Effector memory CD4-positive, alpha-beta T cell (primary cell): ENCODE data around the gene AMFR.

Experiments
- DNase-seq, 3 donors: peaks; one replicate each; pipeline ENCODE4 v3.0.0-alpha.2; 2020
- H3K27ac ChIP-seq: 2 replicates; pipeline ENCODE4 v1.7.0; 2013; ENCODE audit warnings: mild to moderate bottlenecking, low read length, moderate library complexity; ENCODE audit not compliant: insufficient read depth, poor library complexity, severe bottlenecking
- H3K27me3 ChIP-seq: replicated peaks from 2 replicates; pipeline ENCODE4 v1.7.0; 2013; ENCODE audit warnings: mild to moderate bottlenecking, low read length; ENCODE audit not compliant: insufficient read depth, control insufficient read depth, poor library complexity, severe bottlenecking
- H3K36me3 ChIP-seq: 2 replicates; pipeline ENCODE4 v1.7.0; 2013; ENCODE audit warnings: mild to moderate bottlenecking, low read length, moderate library complexity; ENCODE audit not compliant: control insufficient read depth, insufficient read depth
- H3K4me1 ChIP-seq: 2 replicates; pipeline ENCODE4 v1.7.0; 2013; ENCODE audit warnings: low read length, mild to moderate bottlenecking; ENCODE audit not compliant: control insufficient read depth, insufficient read depth, poor library complexity, severe bottlenecking
- H3K4me3 ChIP-seq: 2 replicates; pipeline ENCODE4 v1.7.0; 2013; ENCODE audit warnings: low read length, low read depth, mild to moderate bottlenecking; ENCODE audit not compliant: insufficient read depth, poor library complexity, severe bottlenecking
- H3K9me3 ChIP-seq: 2 replicates; pipeline ENCODE4 v1.7.0; 2013; ENCODE audit warnings: mild to moderate bottlenecking, low read length, moderate library complexity; ENCODE audit not compliant: control insufficient read depth

AMFR gene

DNA sequence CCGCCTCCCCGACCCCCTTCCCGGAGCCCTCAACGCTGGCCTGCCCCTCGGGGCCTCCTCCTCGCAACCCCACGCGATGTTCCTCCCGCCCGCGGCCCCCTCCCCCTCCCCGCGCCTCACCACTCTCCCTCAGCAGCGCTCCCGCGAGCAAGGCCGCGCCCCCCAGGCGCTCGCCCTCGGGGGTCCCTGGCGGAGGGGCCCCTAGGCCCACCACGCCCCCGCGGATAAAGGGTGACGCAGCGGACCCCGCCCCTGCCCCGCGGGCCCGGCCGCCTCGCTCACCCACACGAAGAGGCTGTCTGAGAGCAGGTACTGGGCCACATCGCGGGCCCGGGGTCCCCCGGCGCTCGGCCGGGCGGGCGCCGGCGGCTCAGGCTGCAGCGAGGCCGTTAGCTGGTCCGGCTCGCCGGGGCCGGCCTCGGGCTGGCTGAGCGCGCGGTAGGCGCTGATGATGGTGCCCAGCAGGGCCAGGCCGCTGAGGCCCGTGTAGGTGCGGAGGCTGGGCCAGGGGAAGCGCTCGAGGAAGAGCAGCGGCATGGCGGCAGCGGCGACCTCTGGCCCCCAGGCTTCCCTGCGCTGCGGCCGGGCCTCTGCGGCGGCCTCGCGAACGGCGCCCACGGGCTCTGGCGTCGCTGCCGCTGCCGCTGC lies 430 bp downstream of the AMFR start:
- H3K36me3 ChIP-seq: no peaks in the 10 kb centered on the region
- peaks cover 4% of the 10 kb centered on the region for H3K4me1 ChIP-seq
- H3K4me3 ChIP-seq: peak overlapping the region; percentile 67
- no peaks in the 10 kb centered on the region for H3K27me3 ChIP-seq
- peak overlapping the region; percentile 65 for H3K27ac ChIP-seq
- DNase-seq: peak; percentile 2 to 24 (median 21)
- H3K9me3 ChIP-seq: no peaks in the 10 kb centered on the region

DNA sequence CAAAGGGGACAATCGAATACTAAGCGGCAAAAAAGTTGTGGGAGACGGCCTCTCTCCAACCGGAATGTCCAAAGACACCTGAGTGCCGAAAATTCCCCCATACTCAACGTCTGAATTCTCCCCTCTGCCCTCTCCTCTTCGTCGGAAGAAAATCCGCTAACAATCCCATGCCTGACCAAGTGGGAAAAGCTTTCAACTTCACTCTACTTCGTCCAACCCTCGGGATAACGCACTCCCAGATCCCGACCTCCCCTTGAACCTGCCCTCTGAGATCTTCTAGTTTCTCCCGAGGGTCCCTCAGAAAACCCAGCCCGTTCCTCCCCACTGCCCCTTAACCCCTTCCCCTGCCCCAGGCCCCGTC lies 961 bp downstream of the AMFR start:
- Histone ChIP-seq H3K4me3 (peak overlapping the region; percentile 67), H3K9me3 (no peaks in the 10 kb centered on the region), H3K27ac (peak overlapping the region; percentile 65), H3K36me3 (no peaks in the 10 kb centered on the region), H3K27me3 (no peaks in the 10 kb centered on the region), H3K4me1 (peaks cover 4% of the 10 kb centered on the region)
- DNase-seq: no peak

DNA sequence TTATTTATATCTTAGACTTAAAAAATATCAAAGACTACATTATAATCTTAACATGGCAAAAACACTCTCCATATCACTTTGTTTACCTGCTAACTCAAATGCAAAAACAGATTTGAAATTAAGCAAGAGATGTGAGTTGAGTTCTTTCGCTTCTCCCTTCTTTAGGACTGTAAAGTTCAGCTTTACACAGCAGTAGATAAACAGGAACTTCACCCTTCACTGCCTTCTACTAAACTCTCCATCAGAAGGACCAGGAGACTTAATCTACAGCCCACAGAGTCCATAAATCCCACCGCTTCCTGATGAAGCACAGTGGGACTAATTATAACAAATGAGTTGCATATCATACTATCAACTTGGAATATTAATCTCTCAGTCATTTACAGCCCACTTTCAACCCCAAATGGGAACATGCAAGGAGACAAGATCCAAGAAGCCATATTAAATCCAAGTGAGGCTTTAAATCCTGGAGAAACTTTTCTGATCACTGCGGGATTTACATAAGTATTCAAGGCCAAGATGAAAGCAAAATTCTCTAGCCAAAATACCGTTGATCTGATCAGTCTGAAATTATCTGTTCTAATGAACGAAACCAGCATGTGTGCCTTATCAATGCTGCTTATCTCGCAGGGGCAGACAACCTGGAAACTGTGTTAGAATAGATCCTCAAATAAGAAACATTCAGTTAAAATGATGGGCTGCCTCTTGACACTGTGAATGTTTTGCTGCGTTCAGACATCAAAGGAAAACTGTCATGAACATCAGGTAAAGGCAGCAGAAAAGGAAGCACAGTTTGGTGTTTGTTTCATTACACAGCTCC lies 1.6 kb downstream of the AMFR start:
- H3K36me3 ChIP-seq: no peaks in the 10 kb centered on the region
- no peaks in the 10 kb centered on the region for H3K9me3 ChIP-seq
- H3K27ac ChIP-seq: peak overlapping the region; percentile 65
- H3K4me1 ChIP-seq: peaks cover 4% of the 10 kb centered on the region
- H3K27me3 ChIP-seq: no peaks in the 10 kb centered on the region
- DNase-seq: no peak
- peak overlapping the region; percentile 67 for H3K4me3 ChIP-seq

DNA sequence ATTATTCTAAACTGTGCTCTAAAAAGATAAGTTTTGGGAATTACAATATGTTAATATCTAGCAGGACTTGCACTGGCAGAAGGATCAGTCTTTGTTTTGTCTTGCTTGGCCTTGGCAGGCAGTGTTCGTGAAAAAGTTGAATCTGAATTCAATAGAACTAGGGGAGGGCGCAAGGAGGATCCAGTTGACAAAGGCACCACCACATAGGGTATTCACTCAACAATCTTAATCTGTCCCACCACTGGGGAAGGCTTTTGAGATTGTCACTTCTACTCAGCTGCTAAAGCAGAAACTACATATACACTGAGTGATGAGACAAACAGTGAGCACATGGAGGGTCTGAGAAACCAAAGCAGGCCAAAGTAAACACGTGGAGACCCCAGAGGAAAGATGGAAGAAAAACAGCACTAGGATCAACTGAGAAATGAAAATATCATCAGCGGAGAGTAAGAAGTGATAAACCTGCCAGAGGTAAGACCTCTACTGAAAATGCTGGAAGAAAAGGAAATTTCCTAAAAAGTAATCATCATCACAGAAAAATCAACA lies 2.4 kb downstream of the AMFR start:
- Histone ChIP-seq H3K27me3 (no peaks in the 10 kb centered on the region), H3K4me1 (peaks cover 4% of the 10 kb centered on the region), H3K36me3 (no peaks in the 10 kb centered on the region), H3K9me3 (no peaks in the 10 kb centered on the region), H3K27ac (no peak overlapping the region), H3K4me3 (no peak overlapping the region)
- DNase-seq: no peak

DNA sequence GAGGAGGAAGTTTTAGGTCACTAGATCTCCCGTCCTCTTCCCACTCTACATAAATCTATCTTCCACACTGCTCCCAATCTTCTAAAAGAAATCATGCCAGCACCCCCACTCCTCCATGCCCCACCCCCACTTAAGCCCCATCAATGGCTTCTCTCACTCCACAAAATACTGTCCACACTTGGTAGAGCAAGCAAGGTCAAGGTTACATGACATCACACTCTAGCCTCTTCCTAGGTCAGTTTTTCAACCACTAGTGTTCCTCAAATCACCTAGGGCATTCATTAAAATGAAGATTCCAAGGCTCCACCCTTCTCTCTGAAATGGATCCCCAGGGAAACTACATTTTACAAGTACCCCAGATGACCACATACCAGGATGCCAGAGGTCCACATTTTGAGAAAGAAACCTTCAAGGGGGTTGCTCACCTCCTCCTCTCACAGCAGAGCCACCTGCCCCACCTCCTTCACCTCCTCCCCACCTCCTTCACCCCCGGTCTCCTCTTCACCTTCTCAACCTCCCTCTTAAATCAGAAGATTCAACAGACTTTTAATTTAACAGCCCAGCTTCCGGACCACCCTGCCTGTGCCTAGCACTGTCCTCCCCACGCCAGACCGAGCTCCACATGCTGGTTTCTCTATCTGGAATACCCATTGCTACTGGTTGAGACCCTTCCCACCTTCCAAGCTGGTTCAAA lies 3.2 kb downstream of the AMFR start:
- Histone ChIP-seq H3K27me3 (no peaks in the 10 kb centered on the region), H3K4me3 (no peak overlapping the region), H3K36me3 (no peaks in the 10 kb centered on the region), H3K4me1 (peaks cover 4% of the 10 kb centered on the region), H3K27ac (no peak overlapping the region), H3K9me3 (no peaks in the 10 kb centered on the region)
- DNase-seq: no peak

DNA sequence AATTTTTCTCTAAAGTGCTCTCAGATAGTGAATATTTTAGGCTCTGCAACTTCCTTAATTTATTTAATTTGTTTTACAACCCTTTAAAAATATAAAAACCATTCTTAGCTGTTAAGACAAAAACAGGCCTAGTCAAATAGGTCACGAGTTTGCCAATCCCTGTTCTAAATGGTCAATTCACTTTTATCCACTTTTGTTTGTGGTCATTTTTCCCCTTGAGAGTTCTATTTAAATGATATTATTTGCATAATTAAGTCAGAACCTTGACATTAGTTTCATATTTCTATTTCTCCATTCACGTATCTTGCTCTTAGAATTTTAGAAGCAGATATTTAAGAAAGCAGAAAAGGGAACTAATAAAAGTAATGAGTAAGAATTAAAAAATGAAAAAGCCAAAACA lies 4.0 kb downstream of the AMFR start:
- peaks cover 4% of the 10 kb centered on the region for H3K4me1 ChIP-seq
- H3K36me3 ChIP-seq: no peaks in the 10 kb centered on the region
- H3K27me3 ChIP-seq: no peaks in the 10 kb centered on the region
- no peaks in the 10 kb centered on the region for H3K9me3 ChIP-seq
- H3K4me3 ChIP-seq: no peak overlapping the region
- DNase-seq: no peak
- H3K27ac ChIP-seq: no peak overlapping the region

DNA sequence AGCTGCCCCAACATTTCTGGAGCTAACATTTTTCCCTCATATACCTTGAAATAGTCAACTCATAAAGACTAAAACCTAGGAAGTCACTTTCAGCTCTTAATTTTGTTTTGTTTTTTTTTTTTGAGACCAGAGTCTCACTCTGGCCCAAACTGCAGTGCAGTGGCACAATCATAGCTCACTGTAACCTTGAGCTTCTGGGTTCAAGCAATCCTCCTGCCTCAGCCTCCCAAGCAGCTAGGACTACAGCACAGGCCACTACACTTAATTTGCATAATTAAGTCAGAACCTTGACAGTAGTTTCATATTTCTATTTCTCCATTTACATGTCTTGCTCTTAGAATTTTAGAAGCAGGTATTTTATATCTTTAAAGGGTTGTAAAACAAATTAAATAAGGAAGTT lies 4.7 kb downstream of the AMFR start:
- Histone ChIP-seq H3K4me1 (peaks cover 4% of the 10 kb centered on the region), H3K27me3 (no peaks in the 10 kb centered on the region), H3K27ac (no peak overlapping the region), H3K9me3 (no peaks in the 10 kb centered on the region), H3K36me3 (no peaks in the 10 kb centered on the region), H3K4me3 (no peak overlapping the region)
- no peak for DNase-seq

DNA sequence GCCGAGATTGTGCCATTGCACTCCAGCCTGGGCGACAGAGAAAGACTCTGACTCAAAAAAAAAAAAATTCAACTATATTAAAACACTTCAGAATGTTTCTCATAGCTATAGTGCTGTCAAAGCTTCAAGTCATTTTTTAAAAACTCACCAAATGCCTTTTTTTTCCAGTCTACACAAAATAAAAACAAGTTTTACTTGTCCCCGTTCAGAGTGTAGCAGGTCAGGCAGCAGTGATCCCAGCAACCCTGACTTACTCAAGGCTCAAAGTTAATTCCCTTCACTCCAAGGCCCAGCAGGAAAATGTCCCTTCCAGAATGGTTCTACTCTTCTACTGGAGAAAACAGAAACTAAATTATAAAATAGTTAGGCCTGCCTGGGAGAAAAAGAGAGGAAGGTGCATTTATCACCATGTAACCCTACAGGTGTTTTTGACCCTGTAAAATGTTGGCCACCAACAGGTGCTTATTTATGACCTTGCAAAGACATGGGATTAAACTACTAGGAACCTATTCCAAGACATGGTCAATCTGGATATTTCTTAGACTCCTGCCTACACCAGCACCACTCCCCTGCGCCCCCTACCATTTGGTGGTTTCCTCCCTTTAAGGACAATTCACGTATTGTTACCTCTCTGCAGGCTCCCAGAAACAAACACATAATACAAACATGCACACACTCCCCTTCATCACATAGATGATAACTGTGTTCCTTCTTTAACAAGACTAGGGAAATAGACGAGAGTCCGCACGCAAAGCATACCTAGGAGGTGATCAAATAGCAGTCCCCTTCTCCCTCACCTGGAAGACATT lies 5.4 kb downstream of the AMFR start:
- H3K27me3 ChIP-seq: no peaks in the 10 kb centered on the region
- H3K36me3 ChIP-seq: no peaks in the 10 kb centered on the region
- H3K4me3 ChIP-seq: no peak overlapping the region
- no peak overlapping the region for H3K27ac ChIP-seq
- H3K9me3 ChIP-seq: no peaks in the 10 kb centered on the region
- DNase-seq: no peak
- peaks cover 4% of the 10 kb centered on the region for H3K4me1 ChIP-seq

DNA sequence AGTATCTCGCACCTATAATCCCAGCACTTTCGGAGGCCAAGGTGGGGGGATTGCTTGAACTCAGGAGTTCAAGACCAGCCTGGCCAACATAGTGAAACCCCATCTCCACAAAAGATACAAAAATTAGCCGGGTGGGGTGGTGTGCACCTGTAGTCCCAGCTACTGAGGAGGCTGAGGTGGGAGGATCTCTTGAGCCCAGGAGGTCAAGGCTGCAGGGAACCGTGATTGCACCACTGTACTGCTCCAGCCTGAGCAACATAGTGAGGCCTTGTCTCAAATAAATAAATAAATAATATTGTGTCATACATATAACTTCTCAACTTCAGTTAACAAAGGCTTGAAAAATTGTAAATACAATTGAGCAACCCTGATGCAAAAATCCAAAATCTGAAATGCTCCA lies 8.2 kb downstream of the AMFR start:
- Histone ChIP-seq H3K4me3 (no peak overlapping the region), H3K27me3 (no peaks in the 10 kb centered on the region), H3K27ac (no peak overlapping the region), H3K36me3 (no peaks in the 10 kb centered on the region), H3K9me3 (no peaks in the 10 kb centered on the region), H3K4me1 (no peaks in the 10 kb centered on the region)
- no peak for DNase-seq
